HG03378 (cell line): ENCODE measurements around the gene TNFSF15.

Source experiments
- ATAC-seq: cut with Tn5 transposase; IDR thresholded peaks from one replicate; pipeline ENCODE4 v1.9.1; 2021; ENCODE audit warnings: mild to moderate bottlenecking, moderate library complexity; ENCODE audit not compliant: unreplicated experiment

The TNFSF15 gene

DNA sequence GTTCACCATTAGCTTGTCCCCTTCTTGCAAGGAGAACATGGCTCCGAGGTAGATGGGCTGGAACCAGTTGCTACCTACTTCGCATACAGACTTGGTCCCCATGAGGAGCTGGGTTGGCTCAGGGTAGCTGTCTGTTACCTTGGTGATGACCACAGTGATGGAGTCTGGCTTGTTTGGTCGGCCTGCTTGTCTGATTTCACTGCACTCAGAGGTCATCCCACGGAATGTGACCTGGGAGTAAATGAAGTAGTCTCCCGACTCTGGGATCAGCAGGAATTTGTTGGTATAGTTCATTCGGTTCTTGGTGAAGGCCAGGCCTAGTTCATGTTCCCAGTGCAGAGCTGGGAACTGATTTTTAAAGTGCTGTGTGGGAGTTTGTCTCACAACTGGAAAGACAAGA lies 15.3 kb downstream of the TNFSF15 start:
- no peak for ATAC-seq

DNA sequence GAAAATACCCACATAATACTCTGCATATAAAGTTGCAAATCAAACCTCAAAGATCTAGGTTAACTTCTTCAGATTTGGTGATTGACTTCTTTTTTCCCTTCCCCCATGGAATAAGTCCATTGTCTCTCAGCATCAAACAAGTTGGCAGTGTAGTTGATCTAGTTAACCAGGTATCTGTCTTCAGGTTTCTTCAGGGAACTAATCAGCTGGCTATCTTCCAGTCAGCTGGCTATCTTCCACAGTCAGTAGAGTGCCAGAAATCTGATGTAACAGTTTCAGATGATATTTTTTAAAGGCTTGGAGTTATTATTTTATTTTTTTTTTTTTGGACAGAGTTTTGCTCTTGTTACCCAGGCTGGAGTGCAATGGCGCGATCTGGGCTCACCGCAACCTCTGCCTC lies 16.8 kb downstream of the TNFSF15 start:
- ATAC-seq: no peak

DNA sequence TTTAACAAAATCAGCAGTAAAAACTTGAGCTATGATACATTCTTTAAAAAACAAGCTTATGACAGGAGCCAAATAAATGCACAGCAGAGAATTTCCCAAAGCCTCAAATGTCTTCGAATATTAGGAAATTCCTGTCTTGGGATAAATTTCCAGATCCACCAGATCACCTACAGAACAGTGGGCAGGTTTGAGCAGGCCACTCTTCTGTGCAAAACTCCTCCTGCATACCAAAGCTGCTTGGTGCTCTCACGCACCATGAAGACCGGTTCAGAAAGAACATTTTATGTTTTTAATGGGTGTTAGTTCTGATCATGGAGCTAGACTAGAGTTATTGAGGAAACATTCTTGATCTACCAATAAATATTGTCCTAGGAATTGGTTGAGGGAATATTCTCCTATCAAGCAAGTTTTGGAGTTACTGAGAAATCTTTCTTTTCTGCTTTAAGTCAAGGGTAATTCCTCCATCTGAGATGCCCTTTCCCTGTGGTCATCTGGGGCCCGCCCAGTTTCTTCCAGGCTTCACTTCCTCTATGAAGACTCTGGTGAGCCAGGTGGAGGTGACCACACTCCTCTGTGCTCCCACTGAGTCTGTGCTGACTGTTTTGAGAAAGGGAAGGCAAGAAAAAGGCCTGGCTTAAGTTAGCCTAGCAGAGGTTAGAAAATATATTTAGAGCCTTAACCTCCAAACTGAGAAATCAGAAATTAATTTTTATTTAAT lies 17.9 kb downstream of the TNFSF15 start:
- no peak for ATAC-seq

DNA sequence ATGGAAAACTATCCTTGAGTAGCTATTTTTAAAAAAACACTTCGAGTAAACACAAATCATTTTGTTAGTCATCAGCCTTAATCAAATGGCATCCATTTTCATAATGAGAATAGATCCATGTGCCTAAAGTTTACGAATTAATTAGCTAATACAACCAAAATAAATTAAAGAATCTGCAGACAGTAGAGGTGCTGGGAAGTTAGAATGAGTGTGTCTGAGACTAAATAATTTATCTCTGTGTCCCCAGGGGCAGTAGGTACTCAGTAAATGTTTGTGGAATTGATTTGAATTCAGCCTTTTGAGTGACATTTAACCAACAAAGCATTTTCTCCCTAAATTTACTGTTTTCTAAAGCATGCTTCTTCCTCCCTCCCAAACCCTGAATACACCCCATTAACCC lies 18.6 kb downstream of the TNFSF15 start:
- no peak for ATAC-seq

DNA sequence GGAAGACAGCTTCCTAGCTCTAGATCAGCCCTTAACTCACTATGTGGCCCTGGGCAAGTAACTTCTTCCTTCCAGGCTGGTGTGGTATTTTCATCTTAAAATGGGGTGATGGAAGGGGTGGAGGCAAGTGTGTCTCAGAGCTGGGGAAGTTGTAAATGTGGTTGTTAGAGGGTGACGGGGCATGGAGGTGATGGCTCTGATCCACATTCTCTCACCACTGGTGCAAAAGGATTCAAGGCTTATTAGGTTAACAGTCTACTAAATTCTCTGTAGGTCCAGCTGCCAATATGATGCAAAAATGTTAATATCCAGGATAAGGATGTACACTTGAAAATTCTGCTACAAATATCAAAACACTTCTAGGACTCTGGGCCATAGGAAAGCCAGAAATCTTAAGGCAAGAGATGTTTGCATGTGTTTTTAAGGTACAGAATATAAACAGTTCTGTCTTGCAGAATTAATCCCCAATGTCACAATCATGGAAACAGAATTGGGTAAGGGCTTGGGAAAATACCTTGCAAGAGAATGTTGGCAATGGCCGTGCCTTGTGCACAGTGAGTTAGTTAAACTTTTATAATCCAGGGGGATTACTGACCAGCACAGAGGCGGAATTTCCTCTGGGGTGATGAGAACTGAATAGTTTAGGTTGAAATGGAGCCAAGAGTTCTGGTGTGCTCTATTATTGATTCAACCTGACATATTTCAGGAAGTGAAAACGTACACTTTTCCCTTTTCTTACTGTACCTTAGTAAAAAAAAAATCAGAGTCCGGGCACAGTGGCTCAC lies 19.8 kb downstream of the TNFSF15 start:
- no peak for ATAC-seq

DNA sequence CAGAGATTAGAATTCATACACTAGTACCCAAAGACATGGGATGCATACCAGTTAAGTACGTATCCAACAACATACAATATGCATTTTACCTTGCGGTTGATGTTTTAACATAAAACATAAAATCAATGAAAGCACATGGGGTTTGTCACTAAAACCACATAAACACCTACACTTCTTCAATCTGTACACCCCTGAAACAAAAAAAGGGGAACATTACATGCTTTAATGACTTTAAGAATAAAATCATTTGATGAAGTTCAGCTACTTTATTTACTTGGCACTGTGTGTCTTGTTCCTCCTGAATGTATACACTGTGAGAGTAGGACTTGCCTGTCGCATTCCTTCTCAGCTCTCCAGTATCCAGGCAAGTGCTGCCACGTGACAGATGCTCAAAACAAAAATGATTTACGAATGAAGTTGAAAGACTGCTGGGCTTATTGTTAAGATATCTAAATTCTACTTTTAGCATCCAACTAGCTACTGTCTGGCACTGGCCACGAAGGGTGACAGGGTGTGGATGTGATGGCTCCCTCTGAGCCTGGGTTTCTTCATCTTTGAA lies 21.0 kb downstream of the TNFSF15 start:
- no peak for ATAC-seq

DNA sequence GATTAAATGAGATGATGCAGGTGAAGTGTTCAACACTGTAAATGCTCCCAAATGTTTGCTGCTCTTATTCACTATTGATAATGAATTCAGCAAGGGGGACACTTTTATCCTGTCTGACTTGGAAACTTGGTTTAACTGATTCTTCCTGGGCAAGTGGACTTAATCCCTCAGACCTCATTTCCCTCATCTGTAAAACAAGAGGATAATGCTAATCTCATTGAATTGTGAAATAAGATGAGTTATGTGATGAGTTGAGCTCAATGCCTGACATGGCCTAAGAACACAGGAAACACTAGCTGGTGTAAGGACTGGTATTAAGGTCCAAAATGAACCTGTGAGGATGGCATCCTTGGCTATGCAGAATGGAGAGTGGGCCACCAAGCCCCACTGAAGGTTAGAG lies 23.3 kb downstream of the TNFSF15 start:
- no peak for ATAC-seq

DNA sequence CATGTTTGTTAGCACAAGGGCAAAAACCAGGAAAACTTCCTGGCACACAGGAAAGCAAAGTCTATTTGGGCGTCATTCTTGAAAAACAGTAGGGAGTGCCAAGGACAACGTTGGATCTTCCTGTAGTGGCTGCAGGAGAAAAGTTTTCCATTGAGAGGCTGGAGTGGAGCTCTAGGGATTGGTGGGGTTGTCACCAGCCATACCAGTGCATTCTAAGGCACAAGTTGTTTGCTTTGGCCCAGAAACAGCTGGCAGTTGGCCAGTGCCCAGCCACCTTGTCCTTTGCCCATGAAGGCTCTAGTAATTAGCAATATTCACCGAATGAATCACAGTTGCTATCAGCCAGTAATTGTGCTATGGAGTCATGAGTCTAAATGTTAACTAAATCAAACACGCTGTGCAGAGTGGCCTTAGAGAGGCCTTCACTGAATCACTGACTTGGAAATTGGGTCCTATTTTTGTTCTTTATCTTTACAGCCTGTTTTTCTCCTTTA lies 26.4 kb downstream of the TNFSF15 start:
- no peak for ATAC-seq

DNA sequence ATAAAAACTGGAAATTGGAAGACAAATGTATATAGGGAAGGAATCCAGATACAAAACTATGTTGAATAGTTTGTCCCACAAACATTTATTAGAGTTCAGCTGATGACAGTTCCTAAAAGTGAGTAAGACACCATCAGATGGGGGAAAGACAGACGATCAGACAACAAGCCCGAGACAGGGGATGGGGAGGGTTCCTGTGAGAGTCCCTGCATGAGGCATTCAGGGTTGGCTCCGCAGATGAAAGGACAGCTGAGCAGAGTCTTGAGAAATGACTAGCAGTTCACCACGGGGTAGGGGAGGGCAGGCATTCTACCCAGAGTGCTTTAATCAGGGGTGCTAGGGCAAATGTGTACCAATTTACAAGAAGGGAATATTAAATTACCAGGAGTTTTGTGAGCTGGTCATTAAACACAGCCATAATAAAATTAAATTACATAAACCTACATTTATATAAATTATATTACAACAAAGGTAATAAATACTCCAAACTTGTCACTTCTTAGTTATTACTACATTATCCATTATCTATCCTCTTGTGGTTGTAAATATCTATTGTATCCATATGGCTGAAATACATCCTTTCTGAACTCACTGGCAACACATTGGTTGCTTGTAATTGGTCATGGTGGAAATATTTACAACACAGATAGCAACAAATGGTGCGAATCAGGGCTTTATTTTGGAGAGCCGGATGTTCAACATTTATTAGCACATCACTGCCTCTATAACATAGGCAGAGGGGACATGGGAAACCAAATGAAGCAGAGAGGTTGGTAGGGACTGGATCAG lies 27.8 kb downstream of the TNFSF15 start:
- no peak for ATAC-seq

DNA sequence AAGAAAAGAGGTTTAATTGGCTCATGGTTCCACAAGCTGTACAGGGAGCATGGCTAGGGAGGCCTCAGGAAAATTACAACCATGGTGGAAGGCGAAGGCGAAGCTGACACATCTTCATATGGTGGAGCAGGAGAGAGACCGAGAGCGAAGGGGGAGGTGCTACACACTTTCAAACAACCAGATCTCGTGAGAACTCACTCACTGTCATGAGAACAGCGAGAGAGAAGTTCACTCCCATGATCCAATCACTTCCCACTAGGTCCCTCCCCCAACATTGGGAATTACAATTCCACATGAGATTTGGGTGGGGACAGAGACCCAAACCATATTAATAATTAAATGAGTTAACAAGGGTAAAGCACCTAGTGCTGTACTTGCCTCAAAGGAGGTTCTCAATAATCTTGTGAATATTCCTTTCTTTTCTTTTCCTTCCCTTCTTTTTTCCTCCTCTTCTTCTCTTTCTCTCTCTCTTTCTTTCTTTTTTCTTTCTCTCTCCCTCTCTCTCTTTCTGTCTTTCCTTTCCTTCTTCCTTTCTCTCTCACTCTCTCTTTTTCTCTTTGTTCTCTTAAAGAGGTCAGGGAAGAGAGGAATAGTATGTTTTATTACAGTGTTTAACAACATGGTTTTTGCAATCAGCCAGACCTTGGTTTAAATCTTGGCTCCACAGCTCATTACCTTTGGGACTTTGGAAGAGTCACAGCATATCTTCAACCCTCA lies 29.0 kb downstream of the TNFSF15 start:
- no peak for ATAC-seq

DNA sequence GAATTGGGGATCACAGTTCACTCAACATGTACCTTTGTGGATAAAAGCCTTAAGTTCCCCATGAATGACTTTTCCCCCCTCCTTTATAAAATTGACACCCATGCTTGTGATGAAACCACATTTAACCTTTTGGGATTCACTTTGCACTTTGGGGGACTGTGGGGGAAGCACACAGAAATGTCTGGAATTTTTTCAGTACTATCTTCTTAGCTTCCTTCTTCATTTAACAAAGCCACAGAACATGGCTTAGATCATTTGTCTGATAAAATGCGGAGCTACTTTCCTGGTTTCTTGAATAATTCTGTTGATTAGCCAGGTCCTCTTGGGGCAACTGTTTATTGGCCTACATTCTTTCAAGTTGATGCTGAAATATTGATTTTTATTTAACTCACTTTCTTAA lies 29.9 kb downstream of the TNFSF15 start:
- no peak for ATAC-seq

DNA sequence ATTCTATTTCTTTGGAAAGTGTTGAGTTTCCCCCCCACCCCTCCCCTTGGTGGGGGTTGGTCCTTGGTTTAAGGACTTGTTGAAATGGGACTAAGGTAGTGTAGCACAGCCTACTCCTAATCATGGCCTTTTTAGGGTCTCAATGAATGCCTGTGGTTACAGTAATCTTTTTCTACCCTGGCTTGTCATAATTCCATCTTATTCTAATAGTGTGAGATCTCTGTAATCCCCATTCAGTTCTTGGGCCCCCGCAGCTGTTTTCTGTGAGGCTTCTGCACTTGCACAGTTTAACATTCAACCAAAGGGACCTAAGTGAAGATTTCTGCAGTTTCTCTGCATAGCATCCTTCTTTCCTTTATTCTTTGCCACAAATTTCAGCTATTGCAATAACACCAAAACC lies 30.7 kb downstream of the TNFSF15 start:
- no peak for ATAC-seq

DNA sequence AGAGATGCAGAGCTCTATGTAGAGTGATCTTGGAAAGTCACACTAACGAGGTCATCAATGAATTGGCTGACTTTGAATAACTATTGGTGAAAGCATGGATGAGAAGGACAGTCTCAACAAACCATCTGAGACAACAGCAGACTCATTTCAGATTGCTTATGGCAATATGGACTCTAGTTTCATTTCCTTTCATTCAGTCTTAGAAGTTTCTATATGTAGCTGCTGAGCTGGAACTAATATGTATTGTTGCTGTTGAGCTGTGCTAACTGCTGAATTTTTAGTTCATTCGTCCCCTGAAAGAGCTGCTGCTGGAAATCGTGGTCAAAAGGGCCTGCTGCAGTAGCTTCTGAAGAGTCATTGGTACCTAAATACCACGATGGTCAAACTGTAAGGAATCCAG lies 31.3 kb downstream of the TNFSF15 start:
- peak; percentile 47 for ATAC-seq

DNA sequence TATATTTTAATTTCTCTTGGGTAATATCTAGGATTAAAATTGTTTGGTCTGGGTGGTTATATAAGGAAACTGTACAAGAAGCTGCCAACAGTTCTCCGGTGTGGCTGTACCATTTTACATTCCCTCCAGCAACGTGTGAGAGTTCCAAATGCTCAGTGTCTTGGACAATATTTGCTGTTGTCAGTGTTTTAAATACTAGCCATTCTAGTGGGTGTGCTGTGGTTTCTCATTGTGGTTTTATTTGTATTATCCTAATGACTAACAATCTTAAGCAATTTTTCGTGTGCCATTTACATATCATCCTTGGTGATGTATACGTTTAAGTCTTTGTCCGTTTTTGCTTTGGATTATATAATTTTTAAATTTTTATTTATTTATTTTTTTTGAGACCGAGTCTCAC lies 34.0 kb downstream of the TNFSF15 start:
- ATAC-seq: no peak

DNA sequence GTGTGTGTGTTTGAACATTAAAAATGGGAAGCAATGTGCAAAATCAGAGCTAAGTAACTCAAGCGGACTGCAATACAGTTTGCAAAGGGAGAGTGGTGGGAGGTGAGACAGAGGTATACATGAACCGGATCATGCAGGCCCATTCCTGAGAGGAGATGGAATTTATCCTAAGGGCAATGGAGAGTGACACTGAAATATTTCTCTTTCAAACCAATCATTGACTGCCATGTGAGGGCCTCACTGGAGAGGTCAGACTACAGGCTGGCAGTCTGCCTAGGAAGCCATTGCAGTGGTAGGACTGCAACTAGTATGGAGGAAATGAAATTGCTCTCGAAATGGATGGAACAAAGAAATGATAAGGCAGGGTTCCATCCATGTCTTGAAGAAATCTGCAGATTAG lies 34.8 kb downstream of the TNFSF15 start:
- no peak for ATAC-seq

DNA sequence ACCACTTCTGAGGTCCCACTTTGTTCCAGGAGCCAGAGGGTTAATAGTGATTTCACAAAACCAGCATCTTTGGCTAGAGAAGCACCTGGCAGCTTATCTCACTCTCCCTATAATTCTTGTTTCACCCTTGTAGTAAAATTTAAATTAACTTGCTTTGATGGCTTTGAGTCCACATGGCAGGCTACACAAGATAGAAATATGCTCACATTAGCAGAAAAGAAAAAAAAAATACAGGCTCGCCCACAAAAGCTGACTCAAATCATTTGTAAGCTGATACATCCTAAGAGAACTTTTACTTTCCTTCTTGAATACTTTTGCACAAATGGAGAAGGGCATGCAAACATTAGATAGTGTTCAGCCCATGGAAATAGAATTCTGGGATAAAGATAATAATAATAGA lies 36.2 kb downstream of the TNFSF15 start:
- ATAC-seq: no peak

DNA sequence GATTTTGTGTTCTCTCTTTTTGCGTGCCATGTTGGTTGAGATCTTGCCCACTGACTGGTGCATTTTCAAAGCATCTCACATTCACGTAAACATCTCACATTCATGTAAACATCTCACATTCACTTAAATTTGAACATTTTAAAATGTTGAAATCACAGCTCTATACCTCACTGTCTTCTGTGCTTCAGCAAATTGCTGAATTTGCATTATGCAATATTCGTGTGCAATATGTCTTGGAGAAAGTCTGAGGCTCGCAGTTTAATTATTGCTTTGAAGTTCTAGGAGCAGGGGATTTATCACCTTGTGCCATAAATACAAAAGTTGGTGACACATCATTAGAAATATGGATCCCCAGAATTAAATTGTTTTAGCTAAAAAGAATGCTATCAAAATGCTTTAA lies 42.6 kb downstream of the TNFSF15 start:
- ATAC-seq: no peak

DNA sequence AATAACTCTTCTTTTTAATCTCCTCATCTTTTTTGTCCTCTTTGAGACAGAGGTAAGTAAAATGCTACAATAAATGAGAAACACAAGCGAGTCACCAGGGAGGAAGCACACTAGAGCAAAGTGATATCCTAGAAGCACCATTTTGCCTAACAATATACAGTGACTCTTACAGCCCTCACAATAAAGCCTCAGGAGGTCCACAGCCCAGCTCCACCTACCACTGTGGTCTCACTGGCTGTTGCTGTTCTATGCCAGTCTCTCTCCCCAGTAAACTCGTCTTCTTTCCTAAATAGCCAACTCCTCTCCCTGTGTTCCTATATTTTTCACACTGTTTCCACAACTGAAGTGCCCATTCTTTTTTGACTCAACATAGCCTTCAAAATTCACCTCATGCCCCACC lies 44.3 kb downstream of the TNFSF15 start:
- no peak for ATAC-seq

DNA sequence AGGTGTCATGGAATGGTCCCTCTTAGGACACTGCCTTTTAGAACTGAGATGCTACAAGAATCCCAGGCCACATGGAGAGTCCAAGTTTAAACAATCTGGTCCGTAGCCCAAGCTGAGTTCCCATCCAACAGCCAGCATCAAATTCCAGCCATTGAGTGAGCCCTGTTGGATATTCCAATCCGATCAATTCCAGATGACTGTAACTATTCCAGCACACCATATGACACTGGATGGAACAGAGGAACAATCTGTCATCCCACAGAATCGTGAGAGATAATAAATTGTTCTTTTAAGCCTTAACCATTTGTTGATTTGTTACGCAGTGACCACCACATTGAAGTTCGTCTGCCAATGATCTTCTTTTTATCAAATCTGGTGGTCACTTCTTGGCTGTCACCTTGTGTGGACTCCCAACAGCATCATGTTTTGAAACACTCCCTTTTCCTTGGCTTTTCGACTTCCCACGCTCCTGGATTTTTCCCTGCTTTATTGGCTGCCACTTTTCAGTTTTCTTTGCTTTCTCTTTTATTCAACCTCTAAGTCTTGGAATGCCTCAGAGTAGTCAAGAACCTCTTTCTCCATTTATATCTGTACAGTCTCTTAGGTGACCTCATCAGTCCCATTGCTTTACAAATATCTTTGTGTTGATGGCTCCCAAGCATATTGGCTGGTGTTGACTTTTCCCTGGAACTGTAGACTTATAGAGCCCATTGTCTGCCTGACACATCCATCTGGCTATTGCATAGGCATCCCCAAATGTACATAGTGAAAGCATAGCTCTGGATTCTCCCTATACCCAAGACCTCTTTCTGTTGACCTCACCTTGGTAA lies 46.1 kb downstream of the TNFSF15 start:
- no peak for ATAC-seq

DNA sequence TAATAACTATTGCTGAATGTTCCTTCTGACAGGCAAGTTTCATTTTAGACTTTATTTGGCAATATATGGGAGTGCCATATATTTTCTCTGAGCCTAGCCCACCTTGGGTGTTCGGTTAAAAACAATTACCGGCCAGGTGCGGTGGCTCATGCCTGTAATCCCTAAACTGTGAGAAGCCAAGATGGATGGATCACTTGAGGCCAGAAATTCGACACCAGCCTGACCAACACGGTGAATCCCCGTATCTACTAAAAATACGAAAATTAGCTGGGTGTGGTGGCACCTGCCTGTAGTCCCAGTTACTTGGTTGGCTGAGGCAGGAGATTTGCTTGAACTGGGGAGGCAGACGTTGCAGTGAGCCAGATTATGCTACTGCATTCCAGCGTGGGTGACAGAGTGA lies 47.9 kb downstream of the TNFSF15 start:
- ATAC-seq: no peak
